K562 (cell line): ENCODE data around the gene PRSS8. TPM values are rescaled to one million over a fixed set of nuclear protein-coding genes. Genes with fewer than 3 reads are reported as not detected.
A peak's percentile ranks its signal among the peaks of the same experiment; 100 is the strongest.

ENCODE experiments used
- ETV5 ChIP-seq: sonication (generic); formaldehyde crosslinking; IDR thresholded peaks from 2 replicates; pipeline ENCODE4 v1.4.0; 2020; ENCODE audit warnings: low read depth, mild to moderate bottlenecking, missing genetic modification reagents
- KLF16 ChIP-seq: IDR thresholded peaks from 2 replicates; pipeline ENCODE4 v1.6.1; 2016; ENCODE audit warnings: antibody characterized with exemption
- MAZ ChIP-seq, 2 experiments: fragments of 450-650 bp in 1 of 2; sonication (generic) in 1 of 2; formaldehyde crosslinking; IDR thresholded peaks in 1 of 2; conservative IDR thresholded peaks in 1 of 2; 2 replicates each; pipeline versions ENCODE4 v1.4.0 to v1.5.0; 2020; ENCODE audit warnings: mild to moderate bottlenecking in 1 of 2, missing genetic modification reagents in 1 of 2
- MEIS2 ChIP-seq: fragments of 450-650 bp; IDR thresholded peaks from 2 replicates; pipeline ENCODE4 v1.6.1; 2014; ENCODE audit warnings: mild to moderate bottlenecking; ENCODE audit not compliant: partially characterized antibody
- NBN ChIP-seq: fragments of 450-650 bp; IDR thresholded peaks from 2 replicates; pipeline ENCODE4 v1.6.1; 2016; ENCODE audit warnings: low read depth, mild to moderate bottlenecking
- POU5F1 ChIP-seq: fragments of 150-350 bp; IDR thresholded peaks from 2 replicates; pipeline ENCODE4 v1.6.1; 2014; ENCODE audit warnings: borderline replicate concordance, low read length, low read depth, mild to moderate bottlenecking; ENCODE audit not compliant: partially characterized antibody
- RBM25 ChIP-seq: fragments of 200-400 bp; formaldehyde crosslinking; IDR thresholded peaks from 2 replicates; pipeline ENCODE4 v1.6.1; 2018; ENCODE audit warnings: low read length, low read depth, moderate library complexity; ENCODE audit not compliant: severe bottlenecking
- RNF2 ChIP-seq: sonication (generic); IDR thresholded peaks from 2 replicates; pipeline ENCODE4 v1.6.1; 2016
- SIN3B ChIP-seq: fragments of 450-650 bp; IDR thresholded peaks from 2 replicates; pipeline ENCODE4 v1.6.1; 2017; ENCODE audit warnings: low read depth, mild to moderate bottlenecking, moderate library complexity
- SMAD2 ChIP-seq: fragments of 150-350 bp; IDR thresholded peaks from 2 replicates; pipeline ENCODE4 v1.6.1; 2014; ENCODE audit warnings: low read depth, mild to moderate bottlenecking, low read length
- ZKSCAN8 ChIP-seq: fragments of 200-800 bp; sonication (Bioruptor generic); IDR thresholded peaks from 2 replicates; pipeline ENCODE4 v1.6.1; 2016; ENCODE audit warnings: missing genetic modification characterization, missing compliant biosample characterization
- ZNF695 ChIP-seq: fragments of 450-650 bp; formaldehyde crosslinking; IDR thresholded peaks from 2 replicates; pipeline ENCODE4 v1.4.0; 2020; ENCODE audit warnings: mild to moderate bottlenecking, moderate library complexity
- ZNF696 ChIP-seq: fragments of 250-450 bp; sonication (Bioruptor Pico); conservative IDR thresholded peaks from 2 replicates; pipeline ENCODE4 v1.4.0; 2020; ENCODE audit warnings: mild to moderate bottlenecking, moderate library complexity
- polyA plus RNA-seq, 8 experiments: library from polyadenylated mRNA; depleted of rRNA in 4 of 8; stranded (reverse) in 5 of 8; unstranded in 3 of 8; fragments of >200 nt; fragmentation: Nextera tagmentation in 2 of 8; fragmentation: Illumina TruSeq in 1 of 8; extraction: Ambion mirVana in 2 of 8; extraction: Trizol in 1 of 8; gene quantifications; 2 replicates each; pipeline versions ENCODE4 v1.2.1 to v1.2.3, GENCODE V29; 2011 to 2014; ENCODE audit warnings: inconsistent platforms in 1 of 8, missing spikeins in 1 of 8
- total RNA-seq, 7 experiments: library from RNA; depleted of rRNA in 6 of 7; stranded (reverse); fragments of >200 nt in 6 of 7; fragmentation: Illumina TruSeq in 2 of 7; extraction: Trizol in 2 of 7; gene quantifications; 2 replicates each; pipeline versions ENCODE4 v1.2.1 to v1.2.3, GENCODE V29; 2011 to 2021; ENCODE audit warnings: low replicate concordance in 1 of 7
- TF ChIP-seq, protein P1 (sequence below): sonication (generic); formaldehyde crosslinking; IDR thresholded peaks from 2 replicates; pipeline ENCODE4 v1.8.0; 2022; ENCODE audit warnings: missing genetic modification reagents, mild to moderate bottlenecking, borderline replicate concordance
- TF ChIP-seq, protein P2 (sequence below), 2 experiments: fragments of 450-650 bp in 1 of 2; IDR thresholded peaks; 2 replicates each; pipeline ENCODE4 v1.6.1; 2011 to 2017; ENCODE audit warnings: low read depth in 2 of 2, antibody characterized with exemption in 1 of 2, borderline replicate concordance in 1 of 2, low read length in 1 of 2, mild to moderate bottlenecking in 1 of 2, mixed read lengths in 1 of 2; ENCODE audit not compliant: control insufficient read depth in 1 of 2
- TF ChIP-seq, protein P3 (sequence below), 3 experiments: IDR thresholded peaks in 2 of 3; conservative IDR thresholded peaks in 1 of 3; 2 replicates each; pipeline ENCODE4 v1.5.1; 2011 to 2012; ENCODE audit warnings: low read length in 3 of 3, mild to moderate bottlenecking in 3 of 3, control low read depth in 2 of 3, improper control_type of control experiment in 1 of 3, inconsistent platforms in 1 of 3, low read depth in 1 of 3, mixed read lengths in 1 of 3, moderate library complexity in 1 of 3; ENCODE audit not compliant: insufficient read depth in 2 of 3
- TF ChIP-seq, protein P4 (sequence below): fragments of 250-450 bp; sonication (Bioruptor Pico); IDR thresholded peaks from 2 replicates; pipeline ENCODE4 v1.8.0; 2021; ENCODE audit warnings: borderline replicate concordance, mild to moderate bottlenecking, moderate library complexity; ENCODE audit not compliant: poor library complexity, severe bottlenecking

Gene PRSS8
- total and polyA plus RNA-seq, 9 of the 15 experiments (the other 6 are each of a cell fraction or from before 2014, with no cell fraction given) = 0.25 to 3.9 (median 1.3) TPM; not detected in 1

DNA sequence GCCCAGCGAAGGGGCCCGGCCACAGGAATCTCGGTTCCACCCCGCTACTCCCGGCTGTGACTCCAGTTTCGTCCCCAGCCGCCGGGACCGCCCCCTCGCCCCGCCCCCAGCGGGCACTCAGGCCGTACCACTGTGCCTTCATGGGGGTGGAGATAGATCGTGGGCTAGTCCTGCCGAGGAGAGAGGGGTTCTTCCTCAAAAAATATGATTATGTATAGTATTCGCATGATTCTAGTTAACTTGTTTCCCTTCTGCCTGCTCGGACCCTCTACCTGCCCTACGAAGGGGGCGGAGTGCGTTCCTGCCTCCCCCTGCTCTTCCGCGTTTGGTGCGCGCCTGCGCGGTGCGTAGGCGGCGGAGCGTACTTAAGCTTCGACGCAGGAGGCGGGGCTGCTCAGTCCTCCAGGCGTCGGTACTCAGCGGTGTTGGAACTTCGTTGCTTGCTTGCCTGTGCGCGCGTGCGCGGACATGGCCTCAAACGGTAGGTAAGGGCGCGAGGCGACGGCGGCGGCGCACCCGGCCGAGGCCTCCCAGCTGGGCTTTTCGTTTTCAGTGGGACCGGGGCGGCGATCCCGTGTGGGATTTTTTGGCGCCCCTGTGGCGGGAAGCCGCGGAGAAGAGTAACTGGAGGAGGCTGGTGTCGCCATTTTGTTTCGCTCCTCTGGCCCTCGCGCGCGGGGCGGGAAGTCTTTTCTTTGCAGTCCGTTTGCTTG, 44.4 kb upstream of the PRSS8 start, which contains the start of gene FUS (continued):
- TF ChIP-seq, protein P1, sequence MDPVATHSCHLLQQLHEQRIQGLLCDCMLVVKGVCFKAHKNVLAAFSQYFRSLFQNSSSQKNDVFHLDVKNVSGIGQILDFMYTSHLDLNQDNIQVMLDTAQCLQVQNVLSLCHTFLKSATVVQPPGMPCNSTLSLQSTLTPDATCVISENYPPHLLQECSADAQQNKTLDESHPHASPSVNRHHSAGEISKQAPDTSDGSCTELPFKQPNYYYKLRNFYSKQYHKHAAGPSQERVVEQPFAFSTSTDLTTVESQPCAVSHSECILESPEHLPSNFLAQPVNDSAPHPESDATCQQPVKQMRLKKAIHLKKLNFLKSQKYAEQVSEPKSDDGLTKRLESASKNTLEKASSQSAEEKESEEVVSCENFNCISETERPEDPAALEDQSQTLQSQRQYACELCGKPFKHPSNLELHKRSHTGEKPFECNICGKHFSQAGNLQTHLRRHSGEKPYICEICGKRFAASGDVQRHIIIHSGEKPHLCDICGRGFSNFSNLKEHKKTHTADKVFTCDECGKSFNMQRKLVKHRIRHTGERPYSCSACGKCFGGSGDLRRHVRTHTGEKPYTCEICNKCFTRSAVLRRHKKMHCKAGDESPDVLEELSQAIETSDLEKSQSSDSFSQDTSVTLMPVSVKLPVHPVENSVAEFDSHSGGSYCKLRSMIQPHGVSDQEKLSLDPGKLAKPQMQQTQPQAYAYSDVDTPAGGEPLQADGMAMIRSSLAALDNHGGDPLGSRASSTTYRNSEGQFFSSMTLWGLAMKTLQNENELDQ (CRISPR knock-in tag) = peak; percentile 96
- TF ChIP-seq RBM25 (no peak), ZNF696 (no peak), ETV5 (CRISPR knock-in tag) (peak; percentile 70), SMAD2 (no peak), POU5F1 (no peak), KLF16 (peak; percentile 74), SIN3B (peak; percentile 69), MEIS2 (no peak), ZNF695 (no peak), NBN (0 out of 2 replicates have a peak, but pooled peaks have one; percentile 35), MAZ (CRISPR knock-in tag; conservative IDR thresholded peaks at IDR 0.05 in 1 of 2, IDR thresholded peaks at IDR 0.05 in 1 of 2) (peak; percentile 75 to 84), RNF2 (no peak; the same call in none of the 2 replicates), ZKSCAN8 (CRISPR knock-in tag) (no peak)
- TF ChIP-seq, protein P2, sequence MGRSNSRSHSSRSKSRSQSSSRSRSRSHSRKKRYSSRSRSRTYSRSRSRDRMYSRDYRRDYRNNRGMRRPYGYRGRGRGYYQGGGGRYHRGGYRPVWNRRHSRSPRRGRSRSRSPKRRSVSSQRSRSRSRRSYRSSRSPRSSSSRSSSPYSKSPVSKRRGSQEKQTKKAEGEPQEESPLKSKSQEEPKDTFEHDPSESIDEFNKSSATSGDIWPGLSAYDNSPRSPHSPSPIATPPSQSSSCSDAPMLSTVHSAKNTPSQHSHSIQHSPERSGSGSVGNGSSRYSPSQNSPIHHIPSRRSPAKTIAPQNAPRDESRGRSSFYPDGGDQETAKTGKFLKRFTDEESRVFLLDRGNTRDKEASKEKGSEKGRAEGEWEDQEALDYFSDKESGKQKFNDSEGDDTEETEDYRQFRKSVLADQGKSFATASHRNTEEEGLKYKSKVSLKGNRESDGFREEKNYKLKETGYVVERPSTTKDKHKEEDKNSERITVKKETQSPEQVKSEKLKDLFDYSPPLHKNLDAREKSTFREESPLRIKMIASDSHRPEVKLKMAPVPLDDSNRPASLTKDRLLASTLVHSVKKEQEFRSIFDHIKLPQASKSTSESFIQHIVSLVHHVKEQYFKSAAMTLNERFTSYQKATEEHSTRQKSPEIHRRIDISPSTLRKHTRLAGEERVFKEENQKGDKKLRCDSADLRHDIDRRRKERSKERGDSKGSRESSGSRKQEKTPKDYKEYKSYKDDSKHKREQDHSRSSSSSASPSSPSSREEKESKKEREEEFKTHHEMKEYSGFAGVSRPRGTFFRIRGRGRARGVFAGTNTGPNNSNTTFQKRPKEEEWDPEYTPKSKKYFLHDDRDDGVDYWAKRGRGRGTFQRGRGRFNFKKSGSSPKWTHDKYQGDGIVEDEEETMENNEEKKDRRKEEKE (IDR thresholded peaks at IDR 0.05; ENCODE audit: borderline replicate concordance in 1 of 2, control insufficient read depth in 1 of 2, low read depth in 2 of 2, low read length in 1 of 2) = peak in 1 of 2 experiments; percentile 100; a peak in 2 of 4 replicates
- TF ChIP-seq, protein P3, sequence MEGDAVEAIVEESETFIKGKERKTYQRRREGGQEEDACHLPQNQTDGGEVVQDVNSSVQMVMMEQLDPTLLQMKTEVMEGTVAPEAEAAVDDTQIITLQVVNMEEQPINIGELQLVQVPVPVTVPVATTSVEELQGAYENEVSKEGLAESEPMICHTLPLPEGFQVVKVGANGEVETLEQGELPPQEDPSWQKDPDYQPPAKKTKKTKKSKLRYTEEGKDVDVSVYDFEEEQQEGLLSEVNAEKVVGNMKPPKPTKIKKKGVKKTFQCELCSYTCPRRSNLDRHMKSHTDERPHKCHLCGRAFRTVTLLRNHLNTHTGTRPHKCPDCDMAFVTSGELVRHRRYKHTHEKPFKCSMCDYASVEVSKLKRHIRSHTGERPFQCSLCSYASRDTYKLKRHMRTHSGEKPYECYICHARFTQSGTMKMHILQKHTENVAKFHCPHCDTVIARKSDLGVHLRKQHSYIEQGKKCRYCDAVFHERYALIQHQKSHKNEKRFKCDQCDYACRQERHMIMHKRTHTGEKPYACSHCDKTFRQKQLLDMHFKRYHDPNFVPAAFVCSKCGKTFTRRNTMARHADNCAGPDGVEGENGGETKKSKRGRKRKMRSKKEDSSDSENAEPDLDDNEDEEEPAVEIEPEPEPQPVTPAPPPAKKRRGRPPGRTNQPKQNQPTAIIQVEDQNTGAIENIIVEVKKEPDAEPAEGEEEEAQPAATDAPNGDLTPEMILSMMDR (IDR thresholded peaks at IDR 0.05 in 2 of 3, conservative IDR thresholded peaks at IDR 0.05 in 1 of 3; ENCODE audit: insufficient read depth in 2 of 3, low read depth in 1 of 3, low read length in 3 of 3) = peak in 2 of 3 experiments; percentile 4 to 5; a peak in 1 of 6 replicates
- TF ChIP-seq, protein P4, sequence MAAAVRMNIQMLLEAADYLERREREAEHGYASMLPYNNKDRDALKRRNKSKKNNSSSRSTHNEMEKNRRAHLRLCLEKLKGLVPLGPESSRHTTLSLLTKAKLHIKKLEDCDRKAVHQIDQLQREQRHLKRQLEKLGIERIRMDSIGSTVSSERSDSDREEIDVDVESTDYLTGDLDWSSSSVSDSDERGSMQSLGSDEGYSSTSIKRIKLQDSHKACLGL (CRISPR knock-in tag) = no peak
